HG02623 (cell line): Measurements from ENCODE around the gene CALML4.
"Not testable (repeated sequence)": the region's sequence is repeated elsewhere in the genome, so short reads cannot be mapped to it uniquely, and the experiment has no call there.

ENCODE experiments used
- ATAC-seq: cut with Tn5 transposase; IDR thresholded peaks from one replicate; pipeline ENCODE4 v1.9.1; 2021; ENCODE audit warnings: moderate library complexity; ENCODE audit not compliant: unreplicated experiment

Gene CALML4

GRCh38 chr15:68192804-68193486 is 12.2 kb downstream of the CALML4 start:
- ATAC-seq, result no peak

GRCh38 chr15:68192117-68192516 is 13.0 kb downstream of the CALML4 start:
- ATAC-seq, result no peak

DNA sequence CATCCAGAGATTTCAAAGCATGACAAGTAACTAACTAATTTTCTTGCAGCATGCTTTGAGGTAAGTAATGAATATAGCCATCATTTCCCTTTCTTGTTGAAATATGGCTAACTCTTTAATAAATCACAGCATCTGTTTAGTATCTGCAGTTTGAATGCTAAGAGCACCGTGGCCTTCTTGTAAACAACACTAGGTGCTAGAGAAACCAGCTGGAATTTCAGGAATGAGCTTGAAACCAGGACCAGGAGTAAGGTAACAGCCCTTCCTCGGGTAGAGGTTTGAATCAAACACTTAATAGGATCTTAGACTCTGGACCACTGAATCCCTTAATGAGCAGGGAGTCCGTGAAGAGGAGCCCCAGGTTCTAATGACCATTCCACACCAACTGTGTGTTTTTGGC is 13.6 kb downstream of the CALML4 start:
- no peak for ATAC-seq

DNA sequence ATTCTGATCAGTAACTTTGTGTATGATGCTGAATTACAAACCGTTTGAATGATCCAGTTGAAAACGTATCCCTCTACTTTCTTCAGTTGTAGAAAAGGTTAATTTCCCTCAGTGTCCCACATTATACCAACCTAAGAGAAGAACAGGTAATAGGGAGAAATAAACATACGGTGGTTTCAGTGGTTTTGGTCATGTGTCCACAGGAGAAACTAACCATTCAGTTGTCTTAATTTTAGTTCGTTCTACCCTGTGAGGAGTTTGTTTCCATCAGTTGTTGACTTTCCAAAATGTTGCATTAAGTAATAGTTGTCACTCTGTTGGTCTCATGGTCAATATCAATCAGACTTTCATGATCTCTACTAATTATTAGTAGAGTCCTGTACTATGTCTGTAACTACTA is 15.1 kb downstream of the CALML4 start:
- no peak for ATAC-seq

DNA sequence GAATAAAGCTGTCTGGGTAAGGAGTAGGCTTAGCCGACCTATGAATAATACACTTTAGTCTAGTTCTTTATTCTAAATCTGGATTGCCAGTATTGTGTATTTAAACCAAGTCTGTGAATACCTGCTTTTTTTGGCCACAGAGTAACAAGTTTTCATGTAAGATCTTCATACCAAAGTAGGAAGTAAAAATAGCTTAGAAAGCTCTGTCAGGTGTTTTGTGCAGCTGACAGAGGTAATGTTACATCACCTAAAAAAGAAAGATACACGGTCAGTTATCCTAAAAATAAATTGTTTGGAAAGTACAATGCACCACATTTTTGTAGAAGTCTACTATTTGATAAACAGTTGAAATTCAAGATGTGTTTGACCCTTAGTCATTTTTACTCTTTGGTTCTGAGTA is 16.5 kb downstream of the CALML4 start:
- ATAC-seq, result no peak

- ATAC-seq, result no peak
Measured at GRCh38 chr15:68187559-68187958, 17.6 kb downstream of the CALML4 start.

- no peak for ATAC-seq
Measured at GRCh38 chr15:68186671-68187397, 18.3 kb downstream of the CALML4 start.

GRCh38 chr15:68184616-68185480 is 20.3 kb downstream of the CALML4 start:
- no peak for ATAC-seq

DNA sequence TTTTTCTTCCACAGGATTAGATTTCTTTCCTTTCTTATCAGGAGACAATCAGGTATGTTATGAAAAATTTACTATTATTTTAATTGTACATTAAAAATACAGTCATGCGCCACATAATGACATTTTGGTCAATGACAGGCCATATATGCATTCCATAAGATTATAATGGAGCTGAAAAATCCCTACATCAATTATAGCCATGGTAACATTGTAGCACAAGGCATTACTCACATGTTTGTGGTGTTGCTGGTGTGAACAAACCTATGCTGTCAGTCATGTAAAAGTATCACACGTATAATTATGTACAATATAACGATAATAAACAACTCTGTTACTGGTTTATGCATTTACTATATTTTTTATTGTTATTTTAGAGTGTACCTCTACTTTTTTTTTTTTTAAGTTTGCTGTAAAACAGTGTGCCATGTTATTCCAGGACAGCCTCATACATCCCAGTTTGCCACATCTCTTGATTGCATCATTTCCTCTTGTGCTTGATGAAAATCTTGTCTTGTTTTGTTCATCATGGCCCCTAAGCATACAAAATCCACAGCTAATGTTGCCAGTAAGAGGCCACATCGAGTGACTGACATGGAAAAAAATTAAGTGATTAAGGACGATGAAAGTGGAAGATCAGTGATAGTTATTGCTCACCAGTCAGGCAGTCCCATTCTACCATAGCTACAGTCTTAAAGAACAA is 21.4 kb downstream of the CALML4 start:
- no peak for ATAC-seq

DNA sequence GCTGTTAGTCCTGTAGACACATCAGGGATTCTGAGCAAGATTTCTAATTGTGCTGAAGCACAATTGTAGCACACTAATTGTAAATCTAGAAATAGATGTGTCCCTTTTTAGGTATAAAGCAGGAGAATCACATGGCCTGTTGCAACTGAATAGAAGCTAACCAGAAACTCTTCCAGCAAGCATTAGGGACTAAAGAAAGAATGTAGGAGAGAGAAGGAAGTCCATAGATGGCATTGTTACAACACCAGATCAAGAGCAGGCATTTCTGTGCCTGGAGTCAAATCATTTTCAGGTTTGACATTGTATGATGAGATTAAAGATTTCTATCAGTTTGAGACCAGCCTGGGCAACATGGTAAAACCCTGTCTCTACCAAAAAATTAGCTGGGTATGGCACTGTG is 27.4 kb downstream of the CALML4 start:
- ATAC-seq, result no peak

DNA sequence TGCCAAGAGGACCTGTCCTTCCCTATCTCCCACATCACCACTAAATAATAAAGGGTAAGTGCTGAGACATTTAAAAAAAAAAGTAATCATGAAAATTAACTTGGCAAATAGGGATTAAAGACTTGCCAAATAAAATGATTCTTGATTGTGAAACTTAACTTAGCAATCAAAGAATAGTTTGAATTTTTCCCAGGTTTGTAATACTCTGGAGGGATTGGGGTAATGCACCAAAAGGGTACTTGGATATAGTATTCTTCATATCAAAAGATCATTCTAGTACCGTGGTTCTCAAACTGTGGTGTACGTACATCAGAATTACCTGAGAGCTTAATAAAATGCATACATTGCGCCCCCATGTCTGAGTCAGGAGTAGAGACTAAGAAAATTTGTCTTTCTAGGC is 28.5 kb downstream of the CALML4 start:
- ATAC-seq, result no peak

DNA sequence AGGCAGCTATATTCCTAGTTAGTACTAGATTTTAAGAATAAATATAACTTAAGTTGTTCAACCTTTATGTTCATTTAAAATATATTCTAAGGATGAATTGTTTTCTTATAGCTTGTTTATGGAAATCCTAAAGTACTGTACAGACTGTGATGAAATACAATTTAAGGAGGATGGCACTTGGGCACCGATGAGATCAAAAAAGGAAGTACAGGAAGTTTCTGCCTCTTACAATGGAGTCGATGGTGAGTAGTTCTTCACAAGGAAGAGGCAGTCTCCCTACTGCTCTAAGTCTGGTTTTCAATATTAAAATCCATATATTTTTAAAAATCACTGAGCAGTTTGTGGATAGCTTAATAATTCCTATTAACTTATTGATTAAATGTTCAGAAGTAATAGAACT is 29.6 kb downstream of the CALML4 start:
- no peak for ATAC-seq

- no peak for ATAC-seq
Measured at GRCh38 chr15:68173119-68173518, 32.0 kb downstream of the CALML4 start.

- ATAC-seq, result not testable (repeated sequence)
Measured at GRCh38 chr15:68172037-68172436, 33.1 kb downstream of the CALML4 start.

GRCh38 chr15:68166847-68167246 is 38.3 kb downstream of the CALML4 start:
- no peak for ATAC-seq

GRCh38 chr15:68163191-68163590 is 41.9 kb downstream of the CALML4 start:
- no peak for ATAC-seq

- ATAC-seq, result no peak
Measured at GRCh38 chr15:68158046-68158628, 47.0 kb downstream of the CALML4 start.

- no peak for ATAC-seq
Measured at GRCh38 chr15:68157074-68157473, 48.1 kb downstream of the CALML4 start.

DNA sequence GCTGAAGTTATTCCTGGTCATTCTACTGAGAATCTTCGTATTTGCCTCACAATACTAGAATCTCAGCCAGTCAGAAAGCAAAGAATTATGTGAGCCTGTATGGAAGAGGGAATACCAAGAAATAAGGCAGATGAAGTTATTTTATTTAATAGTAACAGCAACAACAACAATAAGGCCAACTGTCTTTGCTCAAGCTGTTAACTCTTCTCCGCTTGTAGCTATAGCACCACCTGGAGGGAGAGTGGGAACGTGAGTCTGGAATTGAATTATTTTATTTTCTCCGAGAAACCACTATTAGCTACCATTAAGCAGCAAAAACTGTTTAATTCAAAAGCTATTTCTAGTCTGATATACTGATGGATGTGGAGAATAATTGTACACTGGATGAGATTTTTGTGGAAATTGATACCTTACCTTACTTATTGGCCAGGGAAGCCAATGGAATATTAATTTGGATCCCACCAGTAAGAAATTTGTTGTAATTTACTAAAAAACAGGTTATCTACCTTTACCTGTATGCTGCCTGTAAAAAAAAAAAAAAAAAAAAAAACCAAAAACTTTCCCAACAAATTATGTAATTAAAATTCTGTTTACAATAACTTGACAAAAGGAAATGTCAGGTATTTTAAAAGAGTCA is 50.1 kb downstream of the CALML4 start:
- ATAC-seq, result no peak

- no peak for ATAC-seq
Measured at GRCh38 chr15:68152342-68152741, 52.8 kb downstream of the CALML4 start.
